Measurements from ENCODE around the gene PARD3.

PARD3 gene

GRCh38 chr10:34126371-34127151 lies 688.5 kb downstream of the PARD3 start:
- Mint-ChIP-seq H3K4me1 (ENCODE audit: low read depth in 2 of 2) (no peaks in the 10 kb centered on the region), H3K27ac (no peak overlapping the region), H3K36me3 (ENCODE audit: insufficient read depth) (no peaks in the 10 kb centered on the region), H3K9me3 (peaks cover 2 to 9% of the 10 kb centered on the region in 2 donors), H3K27me3 (no peaks in the 10 kb centered on the region), H3K4me3 (no peak overlapping the region)
- DNase-seq = no peak
- ATAC-seq (replicated peaks) = no peak

GRCh38 chr10:34125702-34126101 lies 689.4 kb downstream of the PARD3 start:
- Mint-ChIP-seq H3K4me3 (no peak overlapping the region), H3K27ac (no peak overlapping the region), H3K36me3 (ENCODE audit: insufficient read depth) (no peaks in the 10 kb centered on the region), H3K27me3 (no peaks in the 10 kb centered on the region), H3K4me1 (ENCODE audit: low read depth in 2 of 2) (no peaks in the 10 kb centered on the region), H3K9me3 (peaks cover 2 to 9% of the 10 kb centered on the region in 2 donors)
- ATAC-seq (replicated peaks) (no peak), DNase-seq (no peak)

- no peak for DNase-seq
- H3K9me3 Mint-ChIP-seq = peaks cover 0 to under 1% of the 10 kb centered on the region in 2 donors
- ATAC-seq (replicated peaks) = no peak
- no peak overlapping the region for H3K4me3 Mint-ChIP-seq
- no peaks in the 10 kb centered on the region for H3K36me3 Mint-ChIP-seq (ENCODE audit: insufficient read depth)
- no peaks in the 10 kb centered on the region for H3K27me3 Mint-ChIP-seq
- H3K4me1 Mint-ChIP-seq (ENCODE audit: low read depth in 2 of 2) = no peaks in the 10 kb centered on the region
- H3K27ac Mint-ChIP-seq = no peak overlapping the region
Measured at GRCh38 chr10:34124522-34125035, 690.5 kb downstream of the PARD3 start.

- no peak for DNase-seq
- Mint-ChIP-seq H3K27me3 (no peaks in the 10 kb centered on the region), H3K4me1 (ENCODE audit: low read depth in 2 of 2) (no peaks in the 10 kb centered on the region), H3K36me3 (ENCODE audit: insufficient read depth) (no peaks in the 10 kb centered on the region), H3K9me3 (no peaks in the 10 kb centered on the region), H3K4me3 (no peak overlapping the region), H3K27ac (no peak overlapping the region)
- no peak for ATAC-seq (replicated peaks)
Measured at GRCh38 chr10:34121781-34122622, 693.1 kb downstream of the PARD3 start.

- Mint-ChIP-seq H3K36me3 (ENCODE audit: insufficient read depth) (no peaks in the 10 kb centered on the region), H3K4me3 (no peak overlapping the region), H3K27me3 (no peaks in the 10 kb centered on the region), H3K9me3 (no peaks in the 10 kb centered on the region), H3K27ac (no peak overlapping the region), H3K4me1 (ENCODE audit: low read depth in 2 of 2) (no peaks in the 10 kb centered on the region)
- ATAC-seq (replicated peaks) = no peak
- no peak for DNase-seq
Measured at GRCh38 chr10:34121125-34121753, 693.9 kb downstream of the PARD3 start.

- Mint-ChIP-seq H3K4me1 (ENCODE audit: low read depth in 2 of 2) (no peaks in the 10 kb centered on the region), H3K9me3 (no peaks in the 10 kb centered on the region), H3K4me3 (no peak overlapping the region), H3K36me3 (ENCODE audit: insufficient read depth) (no peaks in the 10 kb centered on the region), H3K27ac (no peak overlapping the region), H3K27me3 (no peaks in the 10 kb centered on the region)
- ATAC-seq (replicated peaks) (no peak), DNase-seq (no peak)
Measured at GRCh38 chr10:34119456-34119855, 695.6 kb downstream of the PARD3 start.

GRCh38 chr10:34116681-34117271 lies 698.3 kb downstream of the PARD3 start:
- H3K36me3 Mint-ChIP-seq (ENCODE audit: insufficient read depth) = peaks cover 2% of the 10 kb centered on the region
- no peaks in the 10 kb centered on the region for H3K27me3 Mint-ChIP-seq
- H3K4me3 Mint-ChIP-seq = no peak overlapping the region
- H3K4me1 Mint-ChIP-seq (ENCODE audit: low read depth in 2 of 2) = no peaks in the 10 kb centered on the region
- H3K9me3 Mint-ChIP-seq = no peaks in the 10 kb centered on the region
- DNase-seq (no peak), ATAC-seq (replicated peaks) (no peak)
- no peak overlapping the region for H3K27ac Mint-ChIP-seq

GRCh38 chr10:34116220-34116641 lies 698.9 kb downstream of the PARD3 start:
- Mint-ChIP-seq H3K27me3 (no peaks in the 10 kb centered on the region), H3K4me3 (no peak overlapping the region), H3K36me3 (ENCODE audit: insufficient read depth) (peaks cover 2% of the 10 kb centered on the region)

GRCh38 chr10:34114914-34115313 lies 700.2 kb downstream of the PARD3 start:
- Mint-ChIP-seq H3K27ac (no peak overlapping the region), H3K4me3 (no peak overlapping the region), H3K4me1 (ENCODE audit: low read depth in 2 of 2) (no peaks in the 10 kb centered on the region), H3K9me3 (no peaks in the 10 kb centered on the region), H3K36me3 (ENCODE audit: insufficient read depth) (peaks cover 2% of the 10 kb centered on the region), H3K27me3 (no peaks in the 10 kb centered on the region)
- DNase-seq (no peak), ATAC-seq (replicated peaks) (no peak)

More at GRCh38 chr10:34116220-34116641, 698.9 kb downstream of the PARD3 start:
- Mint-ChIP-seq H3K4me1 (ENCODE audit: low read depth in 2 of 2) (no peaks in the 10 kb centered on the region), H3K27ac (no peak overlapping the region), H3K9me3 (no peaks in the 10 kb centered on the region)
- DNase-seq (no peak), ATAC-seq (replicated peaks) (no peak)

GRCh38 chr10:34113504-34114225 lies 701.4 kb downstream of the PARD3 start:
- H3K27ac Mint-ChIP-seq = no peak overlapping the region
- no peaks in the 10 kb centered on the region for H3K27me3 Mint-ChIP-seq
- H3K4me3 Mint-ChIP-seq = no peak overlapping the region
- no peaks in the 10 kb centered on the region for H3K4me1 Mint-ChIP-seq (ENCODE audit: low read depth in 2 of 2)
- DNase-seq = no peak
- ATAC-seq (replicated peaks) = no peak
- H3K9me3 Mint-ChIP-seq = peaks cover 0 to 1% of the 10 kb centered on the region in 2 donors
- H3K36me3 Mint-ChIP-seq (ENCODE audit: insufficient read depth) = peaks cover 2% of the 10 kb centered on the region

GRCh38 chr10:34112171-34112782 lies 702.8 kb downstream of the PARD3 start:
- no peak overlapping the region for H3K4me3 Mint-ChIP-seq
- H3K27ac Mint-ChIP-seq = no peak overlapping the region
- no peaks in the 10 kb centered on the region for H3K27me3 Mint-ChIP-seq
- DNase-seq (no peak), ATAC-seq (replicated peaks) (no peak)
- H3K36me3 Mint-ChIP-seq (ENCODE audit: insufficient read depth) = peaks cover 2% of the 10 kb centered on the region
- H3K4me1 Mint-ChIP-seq (ENCODE audit: low read depth in 2 of 2) = no peaks in the 10 kb centered on the region
- peaks cover 0 to 1% of the 10 kb centered on the region in 2 donors for H3K9me3 Mint-ChIP-seq

- Mint-ChIP-seq H3K27me3 (no peaks in the 10 kb centered on the region), H3K36me3 (ENCODE audit: insufficient read depth) (peaks cover 2% of the 10 kb centered on the region), H3K4me3 (no peak overlapping the region), H3K27ac (no peak overlapping the region), H3K9me3 (peaks cover 0 to 1% of the 10 kb centered on the region in 2 donors), H3K4me1 (ENCODE audit: low read depth in 2 of 2) (no peaks in the 10 kb centered on the region)
- DNase-seq = no peak
- no peak for ATAC-seq (replicated peaks)
Measured at GRCh38 chr10:34111179-34111578, 703.9 kb downstream of the PARD3 start.

Data from effector memory CD8-positive, alpha-beta T cell (primary cell).